K562 (cell line): ENCODE results near the gene WDR45B. TPM values are rescaled to one million over a fixed set of nuclear protein-coding genes. Genes with fewer than 3 reads are reported as not detected.

ENCODE experiments used
- ATAC-seq: fragments of 200-7000 bp; cut with Tn5 transposase; 3 replicates; pipeline ENCODE4 v1.9.1; 2020; ENCODE audit warnings: moderate library complexity
- BruUV-seq: library from RNA; stranded (reverse); fragments of 400-500 nt; replicated peaks from 2 replicates; lab custom pipeline; 2021; lab: Mats Ljungman, UMichigan
- CTCF ChIA-PET: fragments of 300-600 bp; formaldehyde crosslinking; extraction: SDS; loops from one replicate; lab custom pipeline; 2021; ENCODE audit warnings: low intra/inter-chr PET ratio; lab: Yijun Ruan, JAX
- POLR2A ChIA-PET: fragments of 300-600, 350-650 bp; sonication (Branson Sonifier 250); formaldehyde crosslinking; extraction: SDS; loops from one replicate; lab custom pipeline; 2021; ENCODE audit warnings: antibody characterized with exemption, inconsistent platforms; lab: Yijun Ruan, JAX
- DNase-seq, 4 experiments: peaks; one replicate each; pipeline versions ENCODE4 v3.0.0 to v3.0.0-alpha.2; 2011 to 2018; ENCODE audit warnings: low spot score in 3 of 4, mixed read lengths in 3 of 4; ENCODE audit errors: extremely low read depth in 1 of 4
- FAIRE-seq: peaks from 2 replicates; lab custom pipeline; 2011; peaks lifted over from hg19 to GRCh38; lab: Jason Lieb, UNC
- H2AFZ ChIP-seq: 2 replicates; pipeline ENCODE4 v1.6.0; 2011; ENCODE audit warnings: low read depth, low read length, control low read depth, inconsistent platforms
- H3K27ac ChIP-seq: fragments of 200-600 bp; 3 replicates; pipeline ENCODE4 v1.8.0; 2011; ENCODE audit warnings: low read depth, mild to moderate bottlenecking, control low read depth, inconsistent platforms, low read length, moderate library complexity, mixed read lengths; ENCODE audit errors: extremely low read depth
- H3K27me3 ChIP-seq, 2 experiments: fragments of 300-600 bp in 1 of 2; 2 replicates in 1 of 2; 3 replicates in 1 of 2; pipeline versions ENCODE4 v1.6.0 to v1.8.0; 2011; ENCODE audit warnings: inconsistent platforms in 2 of 2, low read length in 2 of 2, mild to moderate bottlenecking in 1 of 2, mixed read lengths in 1 of 2, moderate library complexity in 1 of 2; ENCODE audit not compliant: control insufficient read depth in 2 of 2, insufficient read depth in 2 of 2
- H3K36me3 ChIP-seq: fragments of 300-600 bp; 3 replicates; pipeline ENCODE4 v1.8.0; 2011; ENCODE audit warnings: mild to moderate bottlenecking, low read length, inconsistent platforms; ENCODE audit not compliant: control insufficient read depth, insufficient read depth
- H3K4me1 ChIP-seq, 2 experiments: fragments of 200-600 bp in 1 of 2; replicated peaks in 1 of 2; 2 replicates in 1 of 2; 3 replicates in 1 of 2; pipeline versions ENCODE4 v1.5.1 to v1.8.0; 2011; ENCODE audit warnings: inconsistent platforms in 2 of 2, low read length in 2 of 2, mild to moderate bottlenecking in 1 of 2, mixed read lengths in 1 of 2, moderate library complexity in 1 of 2; ENCODE audit not compliant: control insufficient read depth in 2 of 2, insufficient read depth in 2 of 2
- H3K4me2 ChIP-seq: 2 replicates; pipeline ENCODE4 v1.6.1; 2011; ENCODE audit warnings: low read length, control low read depth, inconsistent platforms, mixed read lengths; ENCODE audit not compliant: insufficient read depth
- H3K4me3 ChIP-seq: fragments of 200-600 bp; sonication (generic), shearing (Covaris generic); 2 replicates; pipeline ENCODE4 v1.5.1; 2016; ENCODE audit warnings: control low read depth, inconsistent platforms
- H3K79me2 ChIP-seq: fragments of 200-600 bp; 3 replicates; pipeline ENCODE4 v1.8.0; 2011; ENCODE audit warnings: low read length, inconsistent platforms; ENCODE audit not compliant: control insufficient read depth, insufficient read depth
- H3K9ac ChIP-seq, 2 experiments: 2 replicates each; pipeline versions ENCODE4 v1.6.0 to v1.6.1; 2011; ENCODE audit warnings: low read depth in 2 of 2, low read length in 2 of 2, control low read depth in 1 of 2, inconsistent platforms in 1 of 2, mild to moderate bottlenecking in 1 of 2, mixed read lengths in 1 of 2; ENCODE audit not compliant: insufficient read depth in 1 of 2
- H3K9me1 ChIP-seq: one replicate; pipeline ENCODE4 v1.6.0; 2011; ENCODE audit warnings: inconsistent platforms, mild to moderate bottlenecking, low read length, moderate library complexity; ENCODE audit not compliant: control insufficient read depth, insufficient read depth
- H3K9me3 ChIP-seq: replicated peaks from 2 replicates; pipeline ENCODE4 v1.5.1; 2011; ENCODE audit warnings: low read depth, low read length, inconsistent platforms; ENCODE audit not compliant: control insufficient read depth, insufficient read depth
- H4K20me1 ChIP-seq: replicated peaks from 2 replicates; pipeline ENCODE4 v1.6.1; 2011; ENCODE audit warnings: low read length, inconsistent platforms, mixed read lengths; ENCODE audit not compliant: control insufficient read depth, insufficient read depth
- DIDO1 ChIP-seq: fragments of 450-650 bp; IDR thresholded peaks from 2 replicates; pipeline ENCODE4 v1.6.1; 2016; ENCODE audit warnings: low read depth, missing biosample characterization, missing genetic modification characterization
- HLTF ChIP-seq: fragments of 450-650 bp; IDR thresholded peaks from 2 replicates; pipeline ENCODE4 v1.6.1; 2016
- NFE2L1 ChIP-seq: fragments of 450-650 bp; IDR thresholded peaks from 2 replicates; pipeline ENCODE4 v1.6.1; 2016; ENCODE audit warnings: missing genetic modification characterization, low read depth, mild to moderate bottlenecking, missing compliant biosample characterization, moderate library complexity, borderline replicate concordance
- NONO ChIP-seq, 2 experiments: fragments of 200-400 bp in 1 of 2; fragments of 450-650 bp in 1 of 2; formaldehyde crosslinking in 1 of 2; IDR thresholded peaks; 2 replicates each; pipeline ENCODE4 v1.6.1; 2017; ENCODE audit warnings: low read depth in 2 of 2, mild to moderate bottlenecking in 2 of 2, moderate library complexity in 2 of 2, low read length in 1 of 2
- RBFOX2 ChIP-seq: fragments of 200-400 bp; formaldehyde crosslinking; IDR thresholded peaks from 2 replicates; pipeline ENCODE4 v1.6.1; 2017; ENCODE audit warnings: low read depth, mild to moderate bottlenecking, low read length, moderate library complexity
- SAFB2 ChIP-seq: fragments of 200-400 bp; formaldehyde crosslinking; IDR thresholded peaks from 2 replicates; pipeline ENCODE4 v1.6.1; 2018; ENCODE audit warnings: borderline replicate concordance, low read length, low read depth, moderate library complexity; ENCODE audit not compliant: severe bottlenecking
- TAF9B ChIP-seq: fragments of 450-650 bp; IDR thresholded peaks from 2 replicates; pipeline ENCODE4 v1.6.1; 2018; ENCODE audit warnings: mild to moderate bottlenecking; ENCODE audit not compliant: partially characterized antibody
- TARDBP ChIP-seq: fragments of 450-650 bp; IDR thresholded peaks from 2 replicates; pipeline ENCODE4 v1.6.1; 2016
- THRAP3 ChIP-seq: fragments of 450-650 bp; IDR thresholded peaks from 2 replicates; pipeline ENCODE4 v1.6.1; 2016; ENCODE audit warnings: mild to moderate bottlenecking, inconsistent platforms, borderline replicate concordance
- ZBED1 ChIP-seq: IDR thresholded peaks from 2 replicates; pipeline ENCODE4 v1.6.1; 2014
- WGBS: fragments of 100-300 bp; shearing (Covaris generic); methylation state at CpG from one replicate; pipeline ENCODE4 v1.1.6; 2016; ENCODE audit warnings: low coverage, mixed read lengths; ENCODE audit not compliant: insufficient coverage; ENCODE audit errors: missing lambda C conversion rate; 5-methylcytosine and 5-hydroxymethylcytosine counted together
- in situ Hi-C: fragments of 300-500 bp; cut with MboI; formaldehyde crosslinking; loops from 4 replicates; pipeline ENCODE4 v1.15.0; 2018; ENCODE audit warnings: inconsistent platforms, mixed read lengths
- intact Hi-C: fragments of 100-400 bp; cut with micrococcal nuclease; formaldehyde crosslinking; loops from 2 replicates; pipeline ENCODE4 v1.14.2; 2022
- polyA plus RNA-seq, 8 experiments: library from polyadenylated mRNA; depleted of rRNA in 4 of 8; stranded (reverse) in 5 of 8; unstranded in 3 of 8; fragments of >200 nt; fragmentation: Nextera tagmentation in 2 of 8; fragmentation: Illumina TruSeq in 1 of 8; extraction: Ambion mirVana in 2 of 8; extraction: Trizol in 1 of 8; gene quantifications; 2 replicates each; pipeline versions ENCODE4 v1.2.1 to v1.2.3, GENCODE V29; 2011 to 2014; ENCODE audit warnings: inconsistent platforms in 1 of 8, missing spikeins in 1 of 8
- total RNA-seq, 7 experiments: library from RNA; depleted of rRNA in 6 of 7; stranded (reverse); fragments of >200 nt in 6 of 7; fragmentation: Illumina TruSeq in 2 of 7; extraction: Trizol in 2 of 7; gene quantifications; 2 replicates each; pipeline versions ENCODE4 v1.2.1 to v1.2.3, GENCODE V29; 2011 to 2021; ENCODE audit warnings: low replicate concordance in 1 of 7
- TF ChIP-seq, protein P1 (sequence below), 2 experiments: fragments of 450-650 bp; conservative IDR thresholded peaks; 2 replicates each; pipeline ENCODE4 v1.6.1; 2017; ENCODE audit warnings: mild to moderate bottlenecking in 2 of 2, moderate library complexity in 2 of 2
- TF ChIP-seq, protein P2 (sequence below): sonication (generic); formaldehyde crosslinking; IDR thresholded peaks from 2 replicates; pipeline ENCODE4 v1.8.0; 2023; ENCODE audit warnings: missing genetic modification reagents, mild to moderate bottlenecking, borderline replicate concordance

The WDR45B gene
- total and polyA plus RNA-seq, 9 of the 15 experiments (the other 6 are each of a cell fraction or from before 2014, with no cell fraction given), result 0.72 to 74.4 (median 35.9) TPM

DNA sequence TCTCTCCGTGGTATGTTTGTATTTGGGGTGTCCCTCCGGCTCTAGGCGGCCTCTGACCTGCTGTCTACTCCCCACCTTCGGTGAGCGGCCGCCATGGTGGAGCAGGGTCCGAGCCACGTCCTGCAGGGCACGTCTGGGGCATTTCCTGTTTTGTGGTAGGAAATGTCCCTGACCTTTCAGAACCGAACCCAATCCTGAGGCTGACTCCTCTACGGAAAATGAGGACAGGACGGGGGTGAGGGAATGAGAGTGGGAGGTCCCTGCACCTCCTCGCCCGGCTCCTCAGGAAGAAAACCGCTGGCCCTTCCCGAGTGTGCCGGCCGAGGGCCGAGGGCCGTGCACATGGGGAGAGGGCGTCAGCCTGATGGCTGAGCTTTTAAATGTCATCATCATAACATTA is 45.8 kb downstream of the WDR45B start:
- in situ Hi-C loops, result no loop called here
- 0 out of 3 replicates have a peak, but pooled peaks cover 6% of the 10 kb centered on the region for H3K79me2 ChIP-seq
- H3K27me3 ChIP-seq, result no peaks in the 10 kb centered on the region
- no peak for ATAC-seq
- FAIRE-seq, result no peak
- intact Hi-C loops, result no loop called here
- CTCF ChIA-PET, result no interaction called here
- H3K4me1 ChIP-seq, result peaks cover 0 to 15% of the 10 kb centered on the region in 2 experiments; a peak in 2 of 5 replicates
- no peak overlapping the region for H3K4me3 ChIP-seq
- no peaks in the 10 kb centered on the region for H3K9me1 ChIP-seq
- BruUV-seq, result no TSS peak
- no peaks in the 10 kb centered on the region for H4K20me1 ChIP-seq
- POLR2A ChIA-PET, result interaction anchor here (1.6 kb wide), 1 partner anchor 9 kb away, joined by 5 read pairs; no protein-coding TSS in a partner anchor
- no peak overlapping the region for H2AFZ ChIP-seq
- 93% methylated on average over 19 of the region's 21 CpGs for WGBS
- no peak overlapping the region for H3K27ac ChIP-seq
- DNase-seq, result no peak
- TF ChIP-seq DIDO1 (no peak), TAF9B (no peak), HLTF (no peak), RBFOX2 (no peak), SAFB2 (no peak), TARDBP (no peak), ZBED1 (no peak), THRAP3 (no peak), NFE2L1 (tag) (no peak), NONO (IDR thresholded peaks at IDR 0.05; ENCODE audit: low read depth in 2 of 2, low read length in 1 of 2) (no peak)
- TF ChIP-seq, protein P1, sequence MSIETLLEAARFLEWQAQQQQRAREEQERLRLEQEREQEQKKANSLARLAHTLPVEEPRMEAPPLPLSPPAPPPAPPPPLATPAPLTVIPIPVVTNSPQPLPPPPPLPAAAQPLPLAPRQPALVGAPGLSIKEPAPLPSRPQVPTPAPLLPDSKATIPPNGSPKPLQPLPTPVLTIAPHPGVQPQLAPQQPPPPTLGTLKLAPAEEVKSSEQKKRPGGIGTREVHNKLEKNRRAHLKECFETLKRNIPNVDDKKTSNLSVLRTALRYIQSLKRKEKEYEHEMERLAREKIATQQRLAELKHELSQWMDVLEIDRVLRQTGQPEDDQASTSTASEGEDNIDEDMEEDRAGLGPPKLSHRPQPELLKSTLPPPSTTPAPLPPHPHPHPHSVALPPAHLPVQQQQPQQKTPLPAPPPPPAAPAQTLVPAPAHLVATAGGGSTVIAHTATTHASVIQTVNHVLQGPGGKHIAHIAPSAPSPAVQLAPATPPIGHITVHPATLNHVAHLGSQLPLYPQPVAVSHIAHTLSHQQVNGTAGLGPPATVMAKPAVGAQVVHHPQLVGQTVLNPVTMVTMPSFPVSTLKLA (conservative IDR thresholded peaks at IDR 0.05), result no peak
- TF ChIP-seq, protein P2, sequence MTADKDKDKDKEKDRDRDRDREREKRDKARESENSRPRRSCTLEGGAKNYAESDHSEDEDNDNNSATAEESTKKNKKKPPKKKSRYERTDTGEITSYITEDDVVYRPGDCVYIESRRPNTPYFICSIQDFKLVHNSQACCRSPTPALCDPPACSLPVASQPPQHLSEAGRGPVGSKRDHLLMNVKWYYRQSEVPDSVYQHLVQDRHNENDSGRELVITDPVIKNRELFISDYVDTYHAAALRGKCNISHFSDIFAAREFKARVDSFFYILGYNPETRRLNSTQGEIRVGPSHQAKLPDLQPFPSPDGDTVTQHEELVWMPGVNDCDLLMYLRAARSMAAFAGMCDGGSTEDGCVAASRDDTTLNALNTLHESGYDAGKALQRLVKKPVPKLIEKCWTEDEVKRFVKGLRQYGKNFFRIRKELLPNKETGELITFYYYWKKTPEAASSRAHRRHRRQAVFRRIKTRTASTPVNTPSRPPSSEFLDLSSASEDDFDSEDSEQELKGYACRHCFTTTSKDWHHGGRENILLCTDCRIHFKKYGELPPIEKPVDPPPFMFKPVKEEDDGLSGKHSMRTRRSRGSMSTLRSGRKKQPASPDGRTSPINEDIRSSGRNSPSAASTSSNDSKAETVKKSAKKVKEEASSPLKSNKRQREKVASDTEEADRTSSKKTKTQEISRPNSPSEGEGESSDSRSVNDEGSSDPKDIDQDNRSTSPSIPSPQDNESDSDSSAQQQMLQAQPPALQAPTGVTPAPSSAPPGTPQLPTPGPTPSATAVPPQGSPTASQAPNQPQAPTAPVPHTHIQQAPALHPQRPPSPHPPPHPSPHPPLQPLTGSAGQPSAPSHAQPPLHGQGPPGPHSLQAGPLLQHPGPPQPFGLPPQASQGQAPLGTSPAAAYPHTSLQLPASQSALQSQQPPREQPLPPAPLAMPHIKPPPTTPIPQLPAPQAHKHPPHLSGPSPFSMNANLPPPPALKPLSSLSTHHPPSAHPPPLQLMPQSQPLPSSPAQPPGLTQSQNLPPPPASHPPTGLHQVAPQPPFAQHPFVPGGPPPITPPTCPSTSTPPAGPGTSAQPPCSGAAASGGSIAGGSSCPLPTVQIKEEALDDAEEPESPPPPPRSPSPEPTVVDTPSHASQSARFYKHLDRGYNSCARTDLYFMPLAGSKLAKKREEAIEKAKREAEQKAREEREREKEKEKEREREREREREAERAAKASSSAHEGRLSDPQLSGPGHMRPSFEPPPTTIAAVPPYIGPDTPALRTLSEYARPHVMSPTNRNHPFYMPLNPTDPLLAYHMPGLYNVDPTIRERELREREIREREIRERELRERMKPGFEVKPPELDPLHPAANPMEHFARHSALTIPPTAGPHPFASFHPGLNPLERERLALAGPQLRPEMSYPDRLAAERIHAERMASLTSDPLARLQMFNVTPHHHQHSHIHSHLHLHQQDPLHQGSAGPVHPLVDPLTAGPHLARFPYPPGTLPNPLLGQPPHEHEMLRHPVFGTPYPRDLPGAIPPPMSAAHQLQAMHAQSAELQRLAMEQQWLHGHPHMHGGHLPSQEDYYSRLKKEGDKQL (CRISPR knock-in tag), result no peak
- TF ChIP-seq, all 486 proteins: peak for 0
- Histone ChIP-seq H3K9ac (no peak overlapping the region), H3K9me3 (peaks cover 2% of the 10 kb centered on the region; the same call in 1 of the 2 replicates), H3K4me2 (no peak overlapping the region), H3K36me3 (peaks cover 83% of the 10 kb centered on the region; the same call in 2 of the 3 replicates)
